ENCODE measurements around the gene MTFP1.

DNA sequence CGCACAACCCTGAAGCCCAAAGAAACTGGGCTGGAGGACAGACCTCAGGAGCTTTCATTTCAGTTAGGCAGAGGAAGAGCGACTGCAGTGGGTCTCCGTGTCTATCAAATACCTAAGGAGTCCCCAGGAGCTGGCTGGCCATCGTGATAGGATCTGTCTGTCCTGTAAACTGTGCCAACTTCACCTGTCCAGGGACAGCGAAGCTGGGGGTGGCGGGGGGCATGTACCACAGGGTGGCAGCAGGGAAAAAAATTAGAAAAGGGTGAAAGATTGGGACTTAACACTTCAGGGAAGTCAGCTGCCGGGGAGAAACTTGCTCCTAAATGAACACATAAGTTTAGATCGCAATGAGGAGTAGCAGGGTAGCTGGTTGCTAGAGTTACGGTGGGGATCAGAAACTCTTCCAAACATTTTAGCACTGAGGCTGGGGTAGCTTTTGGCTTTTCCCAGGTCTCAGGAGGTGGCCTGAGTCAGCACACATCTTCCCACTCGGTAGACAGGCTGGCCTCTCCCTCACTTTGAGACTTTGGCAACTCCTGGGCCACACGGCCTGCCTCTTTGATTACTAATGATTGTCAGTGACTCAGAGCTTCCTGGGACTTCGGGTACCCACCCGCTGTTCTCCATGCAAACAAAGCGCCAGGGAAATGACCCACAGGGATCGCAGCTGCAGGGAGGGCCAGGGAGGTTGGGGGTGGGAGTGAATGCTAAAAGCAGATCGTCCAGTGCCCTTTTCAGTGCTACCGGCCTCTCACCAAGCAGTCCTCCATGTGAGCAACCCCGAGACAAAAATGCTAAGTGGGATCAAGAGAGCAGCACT, 2.9 kb upstream of the MTFP1 start:
- TF ChIP-seq CTCF (IDR thresholded peaks at IDR 0.05) (no peak), EZH2 (IDR thresholded peaks at IDR 0.05; ENCODE audit: borderline replicate concordance, insufficient read depth, low read depth, low read length, poor library complexity, severe bottlenecking) (no peak)

All from B cell (primary cell).